ENCODE results near the gene TLR6.

The TLR6 gene

DNA sequence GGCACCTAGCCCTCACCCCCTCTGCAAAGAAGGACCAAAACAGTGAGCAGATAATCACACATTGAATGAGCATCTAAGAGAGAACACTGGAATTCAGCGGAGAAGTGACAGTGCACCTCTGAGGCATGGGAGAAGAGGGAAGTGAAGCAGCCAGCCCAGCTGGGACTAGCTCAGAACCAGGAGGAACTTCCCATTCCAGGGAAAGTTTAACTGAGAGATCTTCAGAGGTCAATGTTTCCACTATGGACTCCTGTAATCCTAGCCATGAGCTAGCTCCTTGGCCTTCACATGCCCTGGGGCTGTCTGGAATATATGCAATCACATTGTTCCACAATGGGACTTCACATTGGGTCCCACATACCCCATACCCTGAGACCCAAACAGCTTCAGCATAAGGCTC, 24.4 kb downstream of the TLR6 start:
- no peak for TF ChIP-seq CTCF (IDR thresholded peaks at IDR 0.05; ENCODE audit: extremely low read depth, insufficient read depth, missing control alignments)
- in situ Hi-C loops (cut with MboI; ENCODE audit: low pct_unique_long_range_greater_than_20kb, low sequenced_read_pairs, unreplicated experiment), result no loop called here
- no peak for DNase-seq (ENCODE audit: low spot score)

DNA sequence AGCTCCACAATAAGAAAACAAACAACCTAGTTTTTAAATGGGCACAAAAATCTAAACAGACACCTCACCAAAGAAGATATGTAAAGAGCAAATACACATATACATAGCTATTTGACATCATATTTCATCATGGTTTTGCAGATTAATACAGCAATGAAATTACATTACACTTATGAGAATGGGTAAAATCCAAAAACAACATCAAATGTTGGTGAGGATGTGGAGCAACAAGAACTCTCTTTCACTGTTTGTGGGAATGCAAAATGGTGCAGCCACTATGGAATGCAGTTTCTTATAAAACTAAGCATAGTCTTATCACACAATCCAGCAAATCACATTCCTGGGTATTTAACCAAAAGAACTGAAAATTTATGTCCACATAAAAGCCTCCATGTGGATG, 25.0 kb downstream of the TLR6 start:
- in situ Hi-C loops (cut with MboI; ENCODE audit: low pct_unique_long_range_greater_than_20kb, low sequenced_read_pairs, unreplicated experiment), result no loop called here
- DNase-seq (ENCODE audit: low spot score), result no peak
- no peak for TF ChIP-seq CTCF (IDR thresholded peaks at IDR 0.05; ENCODE audit: extremely low read depth, insufficient read depth, missing control alignments)

GRCh38 chr4:38829237-38829636, 27.4 kb downstream of the TLR6 start:
- no peak for DNase-seq (ENCODE audit: low spot score)
- in situ Hi-C loops (cut with MboI; ENCODE audit: low pct_unique_long_range_greater_than_20kb, low sequenced_read_pairs, unreplicated experiment), result no loop called here
- TF ChIP-seq CTCF (IDR thresholded peaks at IDR 0.05; ENCODE audit: extremely low read depth, insufficient read depth, missing control alignments), result no peak

DNA sequence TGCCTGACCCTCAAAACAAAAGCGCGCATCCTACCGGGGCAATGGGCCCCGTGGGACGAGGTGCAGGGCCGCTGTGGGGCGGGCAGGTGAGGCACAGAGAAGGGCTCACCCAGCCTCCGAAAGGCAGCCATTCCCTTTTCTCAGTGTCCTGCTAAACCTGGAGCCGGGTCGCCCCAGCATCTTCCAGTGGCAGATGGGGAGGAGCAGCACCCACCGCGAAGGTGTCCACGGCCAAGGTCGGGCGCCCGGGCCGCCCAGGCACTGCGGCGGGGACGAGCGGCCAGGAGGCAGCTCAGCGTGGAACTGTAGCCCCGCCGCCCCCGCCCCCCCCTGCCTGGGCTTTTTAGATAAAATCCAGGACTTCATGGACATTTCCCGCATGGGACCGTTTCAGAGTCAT, 32.9 kb downstream of the TLR6 start:
- DNase-seq (ENCODE audit: low spot score), result no peak
- no peak for TF ChIP-seq CTCF (IDR thresholded peaks at IDR 0.05; ENCODE audit: extremely low read depth, insufficient read depth, missing control alignments)
- in situ Hi-C loops (cut with MboI; ENCODE audit: low pct_unique_long_range_greater_than_20kb, low sequenced_read_pairs, unreplicated experiment), result no loop called here

- DNase-seq (ENCODE audit: low spot score), result no peak
- in situ Hi-C loops (cut with MboI; ENCODE audit: low pct_unique_long_range_greater_than_20kb, low sequenced_read_pairs, unreplicated experiment), result no loop called here
- TF ChIP-seq CTCF (IDR thresholded peaks at IDR 0.05; ENCODE audit: extremely low read depth, insufficient read depth, missing control alignments), result no peak
Measured at GRCh38 chr4:38822748-38823303, 33.8 kb downstream of the TLR6 start.

DNA sequence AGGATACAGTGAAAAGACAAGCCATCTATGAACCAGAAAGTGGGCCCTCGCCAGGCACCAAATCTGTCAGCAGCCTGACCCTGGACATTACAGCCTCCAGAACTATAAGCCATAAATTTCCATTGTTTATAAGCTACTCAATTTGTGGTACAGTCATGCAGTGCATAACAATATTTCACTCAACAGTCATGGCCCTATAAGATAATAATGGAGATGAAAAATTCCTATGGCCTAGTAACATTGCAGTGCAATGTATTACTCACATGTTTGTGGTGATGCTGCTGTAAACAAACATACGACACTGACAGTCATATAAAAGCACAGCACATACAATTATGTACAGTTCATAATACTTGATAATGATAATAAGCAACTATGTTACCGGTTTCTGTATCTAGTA, 34.9 kb downstream of the TLR6 start:
- in situ Hi-C loops (cut with MboI; ENCODE audit: low pct_unique_long_range_greater_than_20kb, low sequenced_read_pairs, unreplicated experiment), result no loop called here
- TF ChIP-seq CTCF (IDR thresholded peaks at IDR 0.05; ENCODE audit: extremely low read depth, insufficient read depth, missing control alignments), result no peak
- no peak for DNase-seq (ENCODE audit: low spot score)

Measured in GM13977 (cell line).